ENCODE results near the gene WDR93.

WDR93 gene

GRCh38 chr15:89693091-89693490 is 2.5 kb downstream of the WDR93 start:
- DNase-seq, result no peak

- DNase-seq, result no peak
Measured at GRCh38 chr15:89693696-89694095, 3.1 kb downstream of the WDR93 start.

- DNase-seq, result no peak
Measured at GRCh38 chr15:89695198-89695597, 4.6 kb downstream of the WDR93 start.

GRCh38 chr15:89704411-89704810 is 13.8 kb downstream of the WDR93 start:
- no peak for DNase-seq

- no peak for DNase-seq
Measured at GRCh38 chr15:89707577-89707976, 17.0 kb downstream of the WDR93 start.

- no peak for DNase-seq
Measured at GRCh38 chr15:89714775-89715174, 24.2 kb downstream of the WDR93 start.

GRCh38 chr15:89723031-89723430 is 32.4 kb downstream of the WDR93 start:
- DNase-seq, result no peak

GRCh38 chr15:89724621-89725020 is 34.0 kb downstream of the WDR93 start:
- no peak for DNase-seq

- DNase-seq, result no peak
Measured at GRCh38 chr15:89725064-89725463, 34.5 kb downstream of the WDR93 start.

- DNase-seq, result no peak
Measured at GRCh38 chr15:89728254-89728653, 37.6 kb downstream of the WDR93 start.

- no peak for DNase-seq
Measured at GRCh38 chr15:89731275-89731674, 40.7 kb downstream of the WDR93 start.

GRCh38 chr15:89732451-89733172 is 42.0 kb downstream of the WDR93 start:
- no peak for DNase-seq

GRCh38 chr15:89735773-89736172 is 45.2 kb downstream of the WDR93 start:
- no peak for DNase-seq

GRCh38 chr15:89740137-89740536 is 49.5 kb downstream of the WDR93 start:
- peak; percentile 46 for DNase-seq

GRCh38 chr15:89743011-89743410 is 52.4 kb downstream of the WDR93 start:
- no peak for DNase-seq

GRCh38 chr15:89743594-89743993 is 53.0 kb downstream of the WDR93 start:
- no peak for DNase-seq

- no peak for DNase-seq
Measured at GRCh38 chr15:89745131-89745530, 54.5 kb downstream of the WDR93 start.

GRCh38 chr15:89745768-89746167 is 55.2 kb downstream of the WDR93 start:
- DNase-seq, result no peak

- no peak for DNase-seq
Measured at GRCh38 chr15:89746386-89746780, 55.8 kb downstream of the WDR93 start.

- no peak for DNase-seq
Measured at GRCh38 chr15:89747708-89748682, 57.4 kb downstream of the WDR93 start.

GRCh38 chr15:89749054-89749453 is 58.4 kb downstream of the WDR93 start:
- no peak for DNase-seq

- no peak for DNase-seq
Measured at GRCh38 chr15:89749526-89749925, 58.9 kb downstream of the WDR93 start.

GRCh38 chr15:89749951-89750559 is 59.4 kb downstream of the WDR93 start:
- DNase-seq, result peak; percentile 17
